HepG2 (cell line): ENCODE measurements around the gene GPHN. TPM values are rescaled to one million over a fixed set of nuclear protein-coding genes. Genes with fewer than 3 reads are reported as not detected.

Source experiments
- ATAC-seq: fragments of 200-7000 bp; cut with Tn5 transposase; 3 replicates; pipeline ENCODE4 v1.9.1; 2020; ENCODE audit warnings: mild to moderate bottlenecking, moderate library complexity
- BruUV-seq: library from RNA; stranded (reverse); fragments of 400-500 nt; replicated peaks from 2 replicates; lab custom pipeline; 2021; lab: Mats Ljungman, UMichigan
- CTCF ChIA-PET: fragments of 300-600 bp; formaldehyde crosslinking; extraction: SDS; loops from one replicate; lab custom pipeline; 2021; ENCODE audit warnings: low total read pairs, inconsistent platforms, low intra/inter-chr PET ratio; lab: Yijun Ruan, JAX
- POLR2A ChIA-PET: fragments of 350-600 bp; sonication (Branson Sonifier 250); formaldehyde crosslinking; loops from one replicate; lab custom pipeline; 2020; ENCODE audit warnings: antibody characterized with exemption, inconsistent platforms; lab: Yijun Ruan, JAX
- DNase-seq: peaks from one replicate; pipeline ENCODE4 v3.0.0-alpha.2; 2015; ENCODE audit warnings: low spot score
- FAIRE-seq: peaks from 3 replicates; lab custom pipeline; 2011; peaks lifted over from hg19 to GRCh38; lab: Jason Lieb, UNC
- H2AFZ ChIP-seq: one replicate; pipeline ENCODE4 v1.6.1; 2011; ENCODE audit warnings: low read length, inconsistent platforms
- H3K27ac ChIP-seq: fragments of 300-600 bp; 3 replicates; pipeline ENCODE4 v1.8.0; 2011; ENCODE audit warnings: mixed run types, mild to moderate bottlenecking, mixed read lengths, low read length, inconsistent platforms; ENCODE audit not compliant: insufficient read depth; ENCODE audit errors: extremely low read length
- H3K27me3 ChIP-seq, 2 experiments: fragments of 200-600 bp in 1 of 2; 2 replicates in 1 of 2; 3 replicates in 1 of 2; pipeline versions ENCODE4 v1.6.0 to v1.8.0; 2011; ENCODE audit warnings: low read length in 2 of 2, mild to moderate bottlenecking in 2 of 2, moderate library complexity in 2 of 2, inconsistent platforms in 1 of 2; ENCODE audit not compliant: insufficient read depth in 2 of 2, control insufficient read depth in 1 of 2
- H3K36me3 ChIP-seq, 2 experiments: fragments of 200-600 bp in 1 of 2; replicated peaks in 1 of 2; 2 replicates in 1 of 2; 3 replicates in 1 of 2; pipeline versions ENCODE4 v1.5.1 to v1.8.0; 2011; ENCODE audit warnings: low read length in 2 of 2, inconsistent platforms in 1 of 2; ENCODE audit not compliant: insufficient read depth in 2 of 2, control insufficient read depth in 1 of 2
- H3K4me1 ChIP-seq: 2 replicates; pipeline ENCODE4 v1.5.1; 2012; ENCODE audit warnings: low read length, inconsistent platforms; ENCODE audit not compliant: insufficient read depth
- H3K4me2 ChIP-seq: 2 replicates; pipeline ENCODE4 v1.6.0; 2011; ENCODE audit warnings: low read depth, low read length, inconsistent platforms
- H3K4me3 ChIP-seq, 3 experiments: fragments of 200-600 bp in 1 of 3; sonication (generic), shearing (Covaris generic) in 1 of 3; replicated peaks in 1 of 3; 2 replicates each; pipeline ENCODE4 v1.5.1; 2011 to 2016; ENCODE audit warnings: low read length in 3 of 3, inconsistent platforms in 2 of 3, low read depth in 2 of 3, mild to moderate bottlenecking in 2 of 3, control low read depth in 1 of 3, mixed read lengths in 1 of 3; ENCODE audit not compliant: insufficient read depth in 1 of 3
- H3K79me2 ChIP-seq: one replicate; pipeline ENCODE4 v1.6.1; 2011; ENCODE audit warnings: low read length, inconsistent platforms; ENCODE audit not compliant: insufficient read depth
- H3K9ac ChIP-seq: 2 replicates; pipeline ENCODE4 v1.6.0; 2011; ENCODE audit warnings: mild to moderate bottlenecking, low read depth, low read length, inconsistent platforms; ENCODE audit not compliant: insufficient read depth
- H3K9me3 ChIP-seq: 2 replicates; pipeline ENCODE4 v1.5.1; 2012; ENCODE audit warnings: mild to moderate bottlenecking, low read length
- H4K20me1 ChIP-seq: 2 replicates; pipeline ENCODE4 v1.6.0; 2011; ENCODE audit warnings: inconsistent platforms, mild to moderate bottlenecking, low read length, moderate library complexity; ENCODE audit not compliant: insufficient read depth
- ARNT2 ChIP-seq: sonication (generic); formaldehyde crosslinking; IDR thresholded peaks from 2 replicates; pipeline ENCODE4 v1.8.0; 2022; ENCODE audit warnings: mild to moderate bottlenecking, low read depth, missing genetic modification reagents, moderate library complexity
- IRF1 ChIP-seq: sonication (generic); formaldehyde crosslinking; IDR thresholded peaks from 2 replicates; pipeline ENCODE4 v1.4.0; 2020; ENCODE audit warnings: low read depth, mild to moderate bottlenecking, missing genetic modification reagents
- KAT8 ChIP-seq: IDR thresholded peaks from 2 replicates; pipeline ENCODE4 v1.6.1; 2016; ENCODE audit warnings: missing genetic modification reagents, missing compliant biosample characterization
- KLF16 ChIP-seq, 2 experiments: sonication (generic) in 1 of 2; formaldehyde crosslinking in 1 of 2; IDR thresholded peaks; 2 replicates each; pipeline versions ENCODE4 v1.6.1 to v1.8.0; 2016 to 2023; ENCODE audit warnings: missing genetic modification reagents in 2 of 2, missing compliant biosample characterization in 1 of 2
- KMT2B ChIP-seq: IDR thresholded peaks from 2 replicates; pipeline ENCODE4 v1.6.1; 2016; ENCODE audit warnings: missing genetic modification reagents, missing compliant biosample characterization
- LCORL ChIP-seq, 2 experiments: fragments of 450-650 bp in 1 of 2; sonication (generic) in 1 of 2; formaldehyde crosslinking in 1 of 2; IDR thresholded peaks; 2 replicates each; pipeline versions ENCODE4 v1.5.0 to v1.6.1; 2017 to 2020; ENCODE audit warnings: antibody characterized with exemption in 1 of 2, missing genetic modification reagents in 1 of 2
- NCOA1 ChIP-seq: sonication (generic); formaldehyde crosslinking; IDR thresholded peaks from 2 replicates; pipeline ENCODE4 v1.9.0; 2021; ENCODE audit warnings: missing genetic modification reagents
- RBM39 ChIP-seq: fragments of 200-400 bp; formaldehyde crosslinking; IDR thresholded peaks from one replicate; pipeline ENCODE4 v1.6.1; 2018; ENCODE audit warnings: antibody characterized with exemption, mild to moderate bottlenecking, low read depth, low read length; ENCODE audit not compliant: poor library complexity, severe bottlenecking
- SYNCRIP ChIP-seq: fragments of 200-400 bp; formaldehyde crosslinking; IDR thresholded peaks from 2 replicates; pipeline ENCODE4 v1.6.1; 2018; ENCODE audit warnings: mild to moderate bottlenecking, low read depth, low read length; ENCODE audit not compliant: insufficient read depth
- TP53 ChIP-seq: sonication (generic); formaldehyde crosslinking; conservative IDR thresholded peaks from 2 replicates; pipeline ENCODE4 v1.4.0; 2020; ENCODE audit warnings: missing genetic modification reagents
- TRAFD1 ChIP-seq: sonication (generic); formaldehyde crosslinking; IDR thresholded peaks from 2 replicates; pipeline ENCODE4 v1.5.1; 2020; ENCODE audit warnings: missing genetic modification reagents, mild to moderate bottlenecking, borderline replicate concordance
- ZBTB25 ChIP-seq: IDR thresholded peaks from 2 replicates; pipeline ENCODE4 v1.6.1; 2018; ENCODE audit warnings: missing genetic modification reagents
- ZBTB43 ChIP-seq: sonication (generic); formaldehyde crosslinking; conservative IDR thresholded peaks from 2 replicates; pipeline ENCODE4 v1.4.0; 2020; ENCODE audit warnings: missing genetic modification reagents
- ZNF562 ChIP-seq: sonication (generic); formaldehyde crosslinking; IDR thresholded peaks from 2 replicates; pipeline ENCODE4 v1.8.0; 2022; ENCODE audit warnings: missing genetic modification reagents, borderline replicate concordance
- ZNF691 ChIP-seq: sonication (generic); formaldehyde crosslinking; IDR thresholded peaks from 2 replicates; pipeline ENCODE4 v1.4.0; 2020; ENCODE audit warnings: missing genetic modification reagents, low read depth, mild to moderate bottlenecking, borderline replicate concordance
- ZNF784 ChIP-seq: sonication (generic); formaldehyde crosslinking; IDR thresholded peaks from 2 replicates; pipeline ENCODE4 v1.5.1; 2020; ENCODE audit warnings: missing genetic modification reagents, mild to moderate bottlenecking, borderline replicate concordance
- WGBS: methylation state at CpG from one replicate; pipeline ENCODE4 v1.1.6; 2017; ENCODE audit warnings: low lambda C conversion rate; 5-methylcytosine and 5-hydroxymethylcytosine counted together
- in situ Hi-C: cut with HindIII; loops from 2 replicates; pipeline ENCODE4 v1.10.0; 2017; ENCODE audit warnings: low pct_unique_long_range_greater_than_20kb; ENCODE audit not compliant: extremely low pct_ligation_motif_present
- intact Hi-C: fragments of 100-400 bp; cut with micrococcal nuclease; formaldehyde crosslinking; loops from one replicate; pipeline ENCODE4 v1.10.0; 2022; ENCODE audit not compliant: unreplicated experiment
- polyA plus RNA-seq, 8 experiments: library from polyadenylated mRNA; depleted of rRNA in 3 of 8; stranded (reverse) in 7 of 8; unstranded in 1 of 8; fragments of >200 nt; fragmentation: Illumina TruSeq in 4 of 8; extraction: Trizol in 4 of 8; gene quantifications; 2 replicates each; pipeline versions ENCODE4 v1.2.1 to v1.2.3, GENCODE V29; 2011 to 2016; ENCODE audit warnings: low read depth in 4 of 8, missing spikeins in 1 of 8, mixed read lengths in 1 of 8; ENCODE audit not compliant: insufficient read depth in 1 of 8
- total RNA-seq, 5 experiments: library from RNA; depleted of rRNA; stranded (reverse); fragments of >200 nt; fragmentation: Illumina TruSeq; extraction: Trizol; gene quantifications; 2 replicates each; pipeline ENCODE4 v1.2.3, GENCODE V29; 2016; ENCODE audit warnings: low read depth in 1 of 5

Gene GPHN
- total and polyA plus RNA-seq, 2 of the 13 experiments (the other 11 are each of a cell fraction or from before 2014, with no cell fraction given), result 12.7 to 19.2 TPM

- in situ Hi-C loops, result no loop called here
- POLR2A ChIA-PET, result no interaction called here
- H2AFZ ChIP-seq, result no peak overlapping the region
- DNase-seq (no peak), FAIRE-seq (no peak), ATAC-seq (no peak)
- no peaks in the 10 kb centered on the region for H3K27me3 ChIP-seq
- 100% methylated on average over 2 of the region's 2 CpGs for WGBS
- no peaks in the 10 kb centered on the region for H4K20me1 ChIP-seq
- intact Hi-C loops, result no loop called here
- no TSS peak for BruUV-seq
- no peak overlapping the region for H3K9ac ChIP-seq
- CTCF ChIA-PET, result no interaction called here
- H3K36me3 ChIP-seq, result no peaks in the 10 kb centered on the region
- TF ChIP-seq ZBTB25 (CRISPR knock-in tag), result no peak
- TF ChIP-seq RBM39, result no peak
- TF ChIP-seq LCORL (IDR thresholded peaks at IDR 0.05), result no peak
- no peak for TF ChIP-seq LCORL (CRISPR knock-in tag; IDR thresholded peaks at IDR 0.05)
- TF ChIP-seq ZNF691 (CRISPR knock-in tag), result no peak
- TF ChIP-seq TP53 (CRISPR knock-in tag), result no peak
- TF ChIP-seq KMT2B (CRISPR knock-in tag), result no peak
- TF ChIP-seq ARNT2 (CRISPR knock-in tag), result no peak
- no peak for TF ChIP-seq NCOA1 (CRISPR knock-in tag)
- no peak for TF ChIP-seq KLF16 (CRISPR knock-in tag; IDR thresholded peaks at IDR 0.05)
- no peak for TF ChIP-seq KAT8 (CRISPR knock-in tag)
- TF ChIP-seq SYNCRIP, result no peak
- no peak for TF ChIP-seq TRAFD1 (CRISPR knock-in tag)
- TF ChIP-seq ZBTB43 (CRISPR knock-in tag), result no peak
- TF ChIP-seq ZNF784 (CRISPR knock-in tag), result no peak
- TF ChIP-seq IRF1 (CRISPR knock-in tag), result no peak
- TF ChIP-seq ZNF562, result no peak
- H3K4me3 ChIP-seq, result no peak overlapping the region
- peaks cover 3% of the 10 kb centered on the region for H3K79me2 ChIP-seq
- H3K27ac ChIP-seq, result no peak overlapping the region
- no peaks in the 10 kb centered on the region for H3K4me1 ChIP-seq
- H3K4me2 ChIP-seq, result no peak overlapping the region
- H3K9me3 ChIP-seq, result no peaks in the 10 kb centered on the region
Observed at GRCh38 chr14:66563731-66564130, 55.8 kb downstream of the GPHN start.
